Adipose tissue (tissue), 3 donors: Measurements from ENCODE around the gene TBC1D14. TPM values are rescaled to one million over a fixed set of nuclear protein-coding genes. Genes with fewer than 3 reads are reported as not detected.

Experiments
- H3K27ac ChIP-seq: one replicate; pipeline ENCODE4 v1.5.1; 2013; ENCODE audit warnings: low read depth, low read length
- WGBS, 3 donors: extraction: QIAGEN DNeasy Blood & Tissue Kit; methylation state at CpG; one replicate each; pipeline ENCODE4 v1.1.7; 2013; 5-methylcytosine and 5-hydroxymethylcytosine counted together
- polyA plus RNA-seq, 3 donors: library from polyadenylated mRNA; stranded (reverse); fragments of 200-250 nt; gene quantifications; one replicate each; pipeline ENCODE4 v1.2.3, GENCODE V29; 2013
- donor health status: healthy with polysubstance abuse.
- donor health status: Bipolar disorder and iron deficiency.
- donor health status: healthy.

TBC1D14 gene
- polyA plus RNA-seq, 3 donors: 12.2 to 22.9 (median 22.9) TPM

- H3K27ac ChIP-seq: no peak overlapping the region
- WGBS, 3 donors: 92 to 97% (median 94%) methylated on average over 6 of the region's 6 CpGs
Observed at GRCh38 chr4:7017446-7018048, 107.9 kb downstream of the TBC1D14 start.

GRCh38 chr4:7018281-7018680 lies 108.7 kb downstream of the TBC1D14 start:
- WGBS, 3 donors: 96 to 97% (median 96%) methylated on average over 9 of the region's 9 CpGs
- H3K27ac ChIP-seq: no peak overlapping the region

GRCh38 chr4:7019367-7019766 lies 109.7 kb downstream of the TBC1D14 start:
- no peak overlapping the region for H3K27ac ChIP-seq
- WGBS, 3 donors: 88 to 93% (median 93%) methylated on average over 10 of the region's 10 CpGs

DNA sequence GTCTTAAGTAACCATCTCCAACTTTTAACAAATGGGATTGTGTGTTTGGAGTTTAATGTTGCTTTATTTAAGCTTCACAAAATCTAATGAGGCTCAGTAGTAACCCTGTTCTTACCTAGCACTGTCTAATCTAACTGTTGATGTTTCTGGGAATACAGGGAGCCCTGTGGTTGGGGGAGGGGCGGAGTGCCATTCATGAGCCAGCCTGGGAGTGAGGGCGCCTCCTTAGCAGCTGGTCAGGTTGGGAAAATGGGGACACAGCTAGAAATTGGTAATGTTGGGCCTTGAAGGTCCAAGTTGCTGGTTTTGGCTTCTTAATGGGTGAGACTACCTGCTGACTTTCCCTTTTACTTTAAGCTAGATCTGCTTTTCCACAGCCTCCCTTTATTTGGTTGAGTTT lies 110.7 kb downstream of the TBC1D14 start:
- WGBS, 3 donors: 86 to 92% (median 88%) methylated on average over 2 of the region's 2 CpGs

GRCh38 chr4:7020856-7021255 lies 111.2 kb downstream of the TBC1D14 start:
- H3K27ac ChIP-seq: no peak overlapping the region
- 94 to 95% (median 94%) methylated on average over 11 of the region's 11 CpGs for WGBS, 3 donors

More for the DNA sequence above, 110.7 kb downstream of the TBC1D14 start:
- no peak overlapping the region for H3K27ac ChIP-seq

DNA sequence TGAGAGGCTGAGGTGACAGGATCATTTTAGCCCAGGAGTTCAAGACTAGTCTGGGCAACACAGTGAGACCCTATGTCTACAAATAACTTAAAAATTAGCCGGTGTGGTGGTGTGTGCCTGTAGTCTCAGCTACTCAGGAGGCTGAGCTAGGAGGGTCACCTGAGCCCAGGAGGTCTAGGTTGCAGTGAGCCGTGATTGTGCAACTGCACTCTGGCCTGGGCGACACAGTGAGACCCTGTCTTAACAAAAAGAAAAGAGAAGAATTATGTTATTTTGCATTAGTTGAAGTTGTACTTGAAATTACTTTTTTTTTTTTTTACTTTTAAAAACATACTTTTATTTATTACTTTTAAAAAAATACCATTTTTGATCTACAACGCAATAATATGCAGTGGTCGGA lies 111.7 kb downstream of the TBC1D14 start:
- no peak overlapping the region for H3K27ac ChIP-seq
- 71 to 75% (median 73%) methylated on average over 5 of the region's 5 CpGs for WGBS, 3 donors

- WGBS, 3 donors: 84 to 90% (median 87%) methylated on average over 13 of the region's 13 CpGs
- H3K27ac ChIP-seq: no peak overlapping the region
Observed at GRCh38 chr4:7021930-7022664, 112.5 kb downstream of the TBC1D14 start.

- H3K27ac ChIP-seq: no peak overlapping the region
- 89 to 93% (median 92%) methylated on average over 16 of the region's 16 CpGs for WGBS, 3 donors
Observed at GRCh38 chr4:7023486-7023885, 113.9 kb downstream of the TBC1D14 start.

DNA sequence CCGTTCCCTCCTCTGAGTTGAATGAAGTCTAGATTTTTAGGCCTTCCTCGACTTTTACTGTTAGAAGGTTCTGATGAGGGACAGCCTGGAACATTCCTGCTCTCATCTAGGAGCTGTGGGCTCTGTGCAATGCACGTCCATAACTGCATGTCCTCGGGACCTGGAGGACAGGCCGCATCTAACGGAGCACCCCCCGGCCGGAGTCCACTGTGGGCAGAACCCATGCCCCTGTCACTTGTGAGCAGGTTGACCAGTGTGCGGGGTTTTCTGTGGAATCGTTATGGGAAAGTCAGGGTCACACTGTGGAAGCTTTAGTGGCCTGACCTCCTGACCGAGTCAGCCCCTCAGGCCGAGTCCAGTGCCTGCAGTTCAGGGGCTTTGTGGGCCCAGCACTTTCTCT lies 114.3 kb downstream of the TBC1D14 start:
- no peak overlapping the region for H3K27ac ChIP-seq
- WGBS, 3 donors: 92 to 94% (median 92%) methylated on average over 12 of the region's 12 CpGs

DNA sequence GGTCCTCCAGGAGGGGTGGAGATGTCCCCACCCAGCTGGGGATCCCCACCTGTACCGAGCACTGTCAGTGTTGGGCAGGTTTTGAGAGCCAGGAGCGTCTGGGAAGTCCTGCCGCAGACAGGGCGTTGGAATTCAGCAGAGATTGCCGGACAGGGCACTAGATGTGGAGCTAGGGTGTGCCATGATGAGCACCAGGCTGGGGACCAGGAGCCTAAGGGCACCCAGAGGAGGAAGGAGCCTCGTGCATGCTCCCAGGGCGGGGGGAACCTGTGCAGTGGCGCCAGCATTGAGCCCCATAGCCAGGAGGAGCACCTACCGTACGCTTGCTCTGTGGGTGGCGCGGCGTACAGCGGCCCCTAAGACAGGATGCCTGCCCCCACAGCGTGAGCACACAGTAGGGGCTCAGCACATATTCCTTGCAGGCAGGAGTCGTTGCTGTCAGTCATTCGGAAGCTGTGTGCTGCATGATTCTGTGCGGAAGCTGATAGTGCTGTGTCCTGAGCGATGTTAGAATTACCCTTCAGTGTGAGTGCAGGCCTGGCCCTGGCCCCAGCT lies 114.8 kb downstream of the TBC1D14 start:
- no peak overlapping the region for H3K27ac ChIP-seq
- 89 to 96% (median 95%) methylated on average over 19 of the region's 19 CpGs for WGBS, 3 donors

GRCh38 chr4:7025040-7025602 lies 115.5 kb downstream of the TBC1D14 start:
- 88 to 92% (median 90%) methylated on average over 28 of the region's 28 CpGs for WGBS, 3 donors
- H3K27ac ChIP-seq: no peak overlapping the region

GRCh38 chr4:7026107-7026506 lies 116.5 kb downstream of the TBC1D14 start:
- 91 to 98% (median 94%) methylated on average over 9 of the region's 9 CpGs for WGBS, 3 donors
- no peak overlapping the region for H3K27ac ChIP-seq

DNA sequence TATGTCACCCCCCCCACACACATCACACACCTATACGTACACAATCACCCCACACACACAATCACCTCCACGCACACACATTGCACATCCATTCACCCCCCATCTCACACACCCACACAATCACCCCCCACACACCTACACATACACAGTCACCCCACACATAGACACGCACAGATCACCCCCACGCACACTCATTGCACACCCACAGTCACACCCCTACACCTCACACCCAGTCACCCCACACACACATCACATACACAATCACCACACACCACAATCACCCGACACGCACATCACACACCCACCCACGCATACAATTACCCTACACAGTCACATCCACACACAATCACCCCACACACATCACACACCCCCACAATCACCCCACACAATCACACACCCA lies 117.7 kb downstream of the TBC1D14 start:
- WGBS, 3 donors: 94 to 98% (median 97%) methylated on average over 7 of the region's 7 CpGs
- H3K27ac ChIP-seq: no peak overlapping the region

- 79 to 93% (median 85%) methylated on average over 5 of the region's 5 CpGs for WGBS, 3 donors
- H3K27ac ChIP-seq: no peak overlapping the region
Observed at GRCh38 chr4:7027913-7028312, 118.3 kb downstream of the TBC1D14 start.

GRCh38 chr4:7029212-7029611 lies 119.6 kb downstream of the TBC1D14 start:
- H3K27ac ChIP-seq: no peak overlapping the region
- 92 to 97% (median 92%) methylated on average over 12 of the region's 12 CpGs for WGBS, 3 donors

DNA sequence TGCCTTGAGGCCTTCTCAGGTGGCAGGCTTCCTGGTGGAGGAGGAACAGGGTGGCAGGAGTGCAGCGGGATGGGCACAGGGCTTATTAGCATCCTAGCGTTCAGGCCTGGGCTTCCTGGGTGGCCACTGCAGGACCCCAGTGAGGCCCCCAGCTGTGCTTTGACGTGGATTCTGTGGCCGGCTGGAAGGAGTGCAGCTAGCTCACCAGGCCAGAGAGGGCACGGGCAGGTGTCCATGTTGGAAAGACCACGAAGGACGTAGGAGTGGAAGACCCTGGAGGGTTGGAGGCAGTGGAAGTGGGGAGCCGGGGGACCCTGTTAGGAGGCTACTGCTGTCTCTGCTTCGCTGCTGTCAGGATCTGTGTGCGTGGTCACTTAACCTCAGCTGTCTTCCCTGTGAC lies 120.3 kb downstream of the TBC1D14 start:
- no peak overlapping the region for H3K27ac ChIP-seq
- 85 to 97% (median 92%) methylated on average over 10 of the region's 10 CpGs for WGBS, 3 donors

DNA sequence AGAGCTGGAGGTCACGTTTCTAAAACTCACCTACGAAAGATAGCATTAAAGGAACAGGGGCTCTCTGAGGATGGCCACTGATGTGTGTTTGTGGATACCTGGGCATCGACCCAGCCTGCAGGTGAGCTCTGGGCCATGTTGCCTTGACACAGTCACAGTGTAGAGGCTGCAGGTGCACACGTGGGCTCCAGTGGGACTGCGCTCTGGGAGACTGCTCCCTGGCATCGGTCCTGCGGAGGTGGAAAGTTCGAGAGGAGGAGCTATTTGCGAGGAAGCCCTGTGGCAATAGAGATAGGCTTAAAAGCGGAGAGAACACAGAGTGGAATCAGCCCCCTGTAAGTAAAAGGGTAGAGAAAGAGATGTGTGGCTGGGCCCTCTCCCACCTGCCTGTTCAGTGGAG lies 121.2 kb downstream of the TBC1D14 start:
- 93 to 97% (median 95%) methylated on average over 10 of the region's 10 CpGs for WGBS, 3 donors

GRCh38 chr4:7031558-7032449 lies 122.2 kb downstream of the TBC1D14 start:
- 74 to 83% (median 75%) methylated on average over 35 of the region's 35 CpGs for WGBS, 3 donors
- H3K27ac ChIP-seq: no peak overlapping the region

More for the DNA sequence above, 121.2 kb downstream of the TBC1D14 start:
- H3K27ac ChIP-seq: no peak overlapping the region
